Iris pigment epithelial cell (primary cell): ENCODE results near the gene CHML.

Experiments
- DNase-seq: peaks from one replicate; pipeline ENCODE4 v3.0.0-alpha.2; 2011; ENCODE audit warnings: low read depth

Gene CHML

GRCh38 chr1:241615043-241615974 is 24.9 kb downstream of the CHML start:
- DNase-seq, result no peak

DNA sequence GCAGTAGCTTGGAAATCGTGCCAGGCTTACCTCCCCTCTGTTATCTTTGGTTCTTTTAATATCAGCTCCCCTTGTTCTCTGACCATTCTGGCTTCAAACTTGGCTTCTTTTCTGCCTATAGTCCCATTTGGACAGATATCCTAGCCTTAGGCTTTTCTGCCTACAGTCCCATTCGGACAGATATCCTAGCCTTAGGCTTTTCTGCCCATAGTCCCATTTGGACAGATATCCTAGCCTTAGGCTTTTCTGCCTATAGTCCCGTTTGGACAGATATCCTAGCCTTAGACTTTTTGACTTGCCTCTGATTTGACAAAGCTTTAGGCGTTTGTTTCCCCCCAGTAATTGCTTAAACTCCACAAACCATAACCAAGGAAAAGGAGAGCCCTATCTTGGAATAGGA is 25.6 kb downstream of the CHML start:
- DNase-seq, result no peak

GRCh38 chr1:241614144-241614543 is 26.0 kb downstream of the CHML start:
- peak; percentile 26 for DNase-seq

- DNase-seq, result peak; percentile 95
Measured at GRCh38 chr1:241612533-241613477, 27.4 kb downstream of the CHML start.

DNA sequence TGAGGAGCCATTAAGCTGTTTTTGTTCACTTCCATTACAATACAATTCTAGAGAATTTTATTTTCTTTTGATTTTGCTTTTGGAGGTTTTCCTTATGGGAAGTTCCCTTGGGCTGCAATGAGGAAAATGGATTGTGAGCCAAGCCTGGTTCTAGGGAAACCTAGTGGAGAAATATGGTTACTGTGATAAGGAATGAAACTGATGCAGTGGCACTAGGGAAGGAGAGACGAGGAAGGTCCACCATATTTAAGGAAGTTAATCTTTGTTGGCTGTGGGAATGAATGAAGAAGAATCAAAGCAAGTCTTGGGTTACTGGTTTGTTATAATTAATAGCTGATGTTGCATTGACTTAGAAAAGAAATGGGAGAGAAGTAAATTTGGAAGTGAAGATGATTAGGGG is 28.4 kb downstream of the CHML start:
- no peak for DNase-seq

GRCh38 chr1:241611063-241611462 is 29.1 kb downstream of the CHML start:
- peak; percentile 76 for DNase-seq

- peak; percentile 71 for DNase-seq
Measured at GRCh38 chr1:241610056-241610815, 29.9 kb downstream of the CHML start.

- peak; percentile 83 for DNase-seq
Measured at GRCh38 chr1:241608379-241609033, 31.7 kb downstream of the CHML start.

- no peak for DNase-seq
Measured at GRCh38 chr1:241607497-241607896, 32.7 kb downstream of the CHML start.

DNA sequence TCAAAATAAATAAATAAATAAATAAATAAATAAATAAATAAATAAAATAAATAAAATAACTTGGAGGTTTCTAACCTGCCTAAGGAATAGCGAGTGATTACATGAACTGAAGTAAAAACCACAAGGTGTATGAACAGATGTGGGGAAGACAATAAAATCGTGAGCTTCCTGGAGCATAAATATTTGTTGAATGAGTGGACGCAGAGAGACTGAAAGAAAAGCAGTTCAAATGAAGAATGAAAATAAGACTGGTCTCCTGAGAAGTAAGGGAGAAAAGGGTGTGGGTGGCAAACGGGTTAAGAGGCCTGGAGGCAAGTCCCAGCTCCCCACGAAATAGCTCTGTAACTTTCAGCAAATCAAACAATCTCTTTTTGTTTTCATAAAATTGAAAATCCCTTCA is 33.6 kb downstream of the CHML start:
- no peak for DNase-seq

DNA sequence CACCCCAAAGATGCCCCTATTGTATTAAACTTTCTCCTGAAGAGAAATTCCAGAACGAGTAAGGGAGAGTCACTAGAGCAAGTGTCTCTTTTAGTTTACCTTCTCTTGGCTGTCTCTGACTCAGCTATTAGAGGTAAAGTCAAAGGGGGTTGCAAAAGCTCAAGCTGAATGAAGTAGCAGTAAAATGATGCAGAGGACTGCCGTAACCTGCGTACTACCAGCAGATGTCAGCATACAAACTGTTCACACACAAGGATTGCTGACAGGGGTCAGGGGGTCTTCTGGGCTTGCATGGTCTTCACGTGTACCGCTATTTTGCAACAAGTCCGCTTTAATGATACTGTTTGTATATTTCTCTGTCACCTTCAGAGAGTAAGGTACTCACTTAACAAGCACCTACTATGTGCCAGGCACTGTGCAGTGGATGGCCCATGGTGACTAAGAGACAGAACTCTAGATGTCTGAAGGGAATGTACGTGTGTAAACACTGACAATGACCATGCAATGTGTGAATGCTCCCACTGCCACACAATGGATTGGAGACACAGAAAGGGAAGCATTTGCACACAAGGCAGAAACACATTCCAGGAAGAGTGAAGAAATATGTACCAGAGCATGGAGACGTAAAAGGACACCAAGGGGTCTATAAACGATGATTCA is 34.9 kb downstream of the CHML start:
- DNase-seq, result no peak

DNA sequence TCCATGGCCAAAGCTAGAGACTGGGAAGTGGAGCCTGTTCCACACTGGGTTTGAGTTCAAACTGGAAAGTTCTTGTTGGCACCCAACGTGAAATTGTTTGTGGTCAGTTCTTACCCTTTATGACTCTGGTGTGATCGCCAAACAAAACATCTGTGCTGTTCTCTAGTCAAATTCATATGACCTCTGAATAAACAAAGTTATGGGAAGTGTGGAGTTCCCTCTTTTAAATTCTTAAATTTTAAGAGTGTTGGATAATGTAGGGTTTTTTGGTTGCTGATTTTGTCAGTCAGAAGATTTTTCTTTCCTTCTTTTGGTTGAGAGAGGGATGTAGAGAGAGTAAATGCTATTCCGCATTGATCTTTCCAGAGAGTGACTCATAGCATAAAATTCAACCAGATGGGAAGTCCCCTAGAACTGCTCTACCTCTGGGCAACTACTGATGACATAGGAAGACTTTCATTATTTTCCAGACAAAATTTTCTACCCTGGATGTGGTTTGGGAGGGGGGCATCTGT is 36.4 kb downstream of the CHML start:
- peak; percentile 50 for DNase-seq

- peak; percentile 78 for DNase-seq
Measured at GRCh38 chr1:241600496-241600901, 39.7 kb downstream of the CHML start.

DNA sequence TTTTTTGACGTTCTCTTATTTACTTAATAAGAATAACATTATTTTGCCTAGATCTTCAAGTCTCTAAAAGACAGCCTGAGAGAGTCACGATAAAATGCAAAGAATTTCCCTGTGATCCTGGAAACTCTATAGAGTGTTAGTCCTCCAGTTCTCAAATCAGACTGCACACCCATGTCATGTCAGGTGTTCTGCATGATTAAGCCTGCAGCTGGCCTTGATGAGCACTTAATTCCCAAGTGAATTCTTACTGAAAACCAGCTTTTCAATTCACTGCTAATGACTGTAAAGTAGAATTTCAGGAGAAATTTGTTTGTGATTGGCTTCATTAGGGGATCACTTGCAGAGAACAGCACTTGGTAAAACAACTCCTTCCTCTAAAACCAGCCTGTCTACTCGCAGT is 41.9 kb downstream of the CHML start:
- DNase-seq, result no peak

GRCh38 chr1:241596633-241597032 is 43.5 kb downstream of the CHML start:
- no peak for DNase-seq

DNA sequence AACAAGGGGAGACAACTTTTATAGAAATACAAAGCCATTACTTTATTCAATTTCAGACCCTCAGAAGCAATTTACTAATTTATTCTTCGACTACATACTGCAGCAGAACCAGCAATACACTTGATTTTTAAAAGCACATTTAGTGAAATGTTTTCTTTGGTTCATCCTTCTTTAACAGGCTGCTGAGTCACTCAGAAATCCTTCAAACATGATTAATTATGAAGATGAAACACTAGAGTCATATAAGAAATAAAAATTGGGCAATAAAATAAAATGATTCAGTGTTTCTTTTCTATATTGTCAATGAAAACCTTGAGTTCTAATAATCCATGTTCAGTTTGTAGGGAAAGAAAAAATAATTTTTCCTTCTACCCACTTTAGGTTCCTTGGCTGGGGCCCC is 47.0 kb downstream of the CHML start:
- no peak for DNase-seq

- DNase-seq, result peak; percentile 67
Measured at GRCh38 chr1:241592273-241592958, 47.8 kb downstream of the CHML start.

DNA sequence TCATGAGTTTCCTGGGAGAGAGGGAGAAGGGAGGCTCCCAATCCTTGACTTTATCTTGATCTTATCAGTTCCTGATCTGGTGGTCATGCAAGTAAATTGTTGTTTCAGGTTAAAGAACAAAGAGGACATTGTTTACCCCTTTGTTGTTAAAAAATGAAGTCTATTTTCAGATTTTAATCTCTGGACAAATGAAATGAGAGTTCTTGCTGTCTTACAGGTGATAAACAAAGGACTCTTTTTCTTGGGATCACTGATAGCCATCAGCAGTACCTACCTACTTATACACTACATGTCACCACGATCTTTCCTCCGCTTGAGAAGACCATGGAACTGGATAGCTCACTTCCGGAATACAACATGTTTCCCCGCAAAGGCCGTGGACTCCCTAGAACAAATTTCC is 48.4 kb downstream of the CHML start:
- DNase-seq, result no peak

DNA sequence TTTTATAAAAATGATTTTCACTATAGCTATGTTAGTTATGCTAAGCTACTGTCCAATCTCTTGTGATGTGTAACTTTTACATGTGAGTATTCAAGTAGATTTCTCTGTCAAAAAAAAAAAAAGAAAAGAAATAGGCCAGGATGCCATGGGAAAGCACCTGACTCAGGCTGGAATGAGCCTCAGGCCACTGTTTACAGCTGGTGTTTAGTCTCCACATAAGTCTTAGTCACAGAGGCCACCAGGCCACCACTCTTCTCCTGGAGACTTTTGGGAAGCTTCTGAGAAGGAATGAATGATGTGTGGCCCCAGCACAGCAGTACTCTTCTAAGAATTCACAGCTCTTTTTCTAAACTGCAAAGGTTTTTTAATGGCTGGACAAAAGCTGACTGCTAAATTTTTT is 48.9 kb downstream of the CHML start:
- peak; percentile 60 for DNase-seq

- DNase-seq, result no peak
Measured at GRCh38 chr1:241590719-241591118, 49.5 kb downstream of the CHML start.
